ENCODE measurements around the gene ZNF888. TPM values are rescaled to one million over a fixed set of nuclear protein-coding genes. Genes with fewer than 3 reads are reported as not detected.
"Not testable (repeated sequence)": the region's sequence is repeated elsewhere in the genome, so short reads cannot be mapped to it uniquely, and the experiment has no call there.

ZNF888 gene
- total and polyA plus RNA-seq, 2 experiments from 2014 or later = 1.1 to 7.3 TPM

- H3K27me3 ChIP-seq; H3K36me3 ChIP-seq; H3K27ac ChIP-seq; H3K4me1 ChIP-seq (ENCODE audit: low read depth); H3K9me3 ChIP-seq (ENCODE audit: low read depth): not testable (repeated sequence)
- peak; percentile 58 to 65 for DNase-seq (ENCODE audit: low read depth in 1 of 2, low spot score in 1 of 2)
- peak; percentile 8 for TF ChIP-seq CTCF (IDR thresholded peaks at IDR 0.05; ENCODE audit: low read depth, low read length)
- peak within 1 kb of the TSS; percentile 95 for H3K4me3 ChIP-seq
Observed at GRCh38 chr19:52857378-52858191, 65.6 kb downstream of the ZNF888 start, which contains the start of gene ZNF468. Gene ZNF468, minus strand, starts transcription at chr19:52857619. Its CDS starts 3,347 bp downstream, at chr19:52854272.

DNA sequence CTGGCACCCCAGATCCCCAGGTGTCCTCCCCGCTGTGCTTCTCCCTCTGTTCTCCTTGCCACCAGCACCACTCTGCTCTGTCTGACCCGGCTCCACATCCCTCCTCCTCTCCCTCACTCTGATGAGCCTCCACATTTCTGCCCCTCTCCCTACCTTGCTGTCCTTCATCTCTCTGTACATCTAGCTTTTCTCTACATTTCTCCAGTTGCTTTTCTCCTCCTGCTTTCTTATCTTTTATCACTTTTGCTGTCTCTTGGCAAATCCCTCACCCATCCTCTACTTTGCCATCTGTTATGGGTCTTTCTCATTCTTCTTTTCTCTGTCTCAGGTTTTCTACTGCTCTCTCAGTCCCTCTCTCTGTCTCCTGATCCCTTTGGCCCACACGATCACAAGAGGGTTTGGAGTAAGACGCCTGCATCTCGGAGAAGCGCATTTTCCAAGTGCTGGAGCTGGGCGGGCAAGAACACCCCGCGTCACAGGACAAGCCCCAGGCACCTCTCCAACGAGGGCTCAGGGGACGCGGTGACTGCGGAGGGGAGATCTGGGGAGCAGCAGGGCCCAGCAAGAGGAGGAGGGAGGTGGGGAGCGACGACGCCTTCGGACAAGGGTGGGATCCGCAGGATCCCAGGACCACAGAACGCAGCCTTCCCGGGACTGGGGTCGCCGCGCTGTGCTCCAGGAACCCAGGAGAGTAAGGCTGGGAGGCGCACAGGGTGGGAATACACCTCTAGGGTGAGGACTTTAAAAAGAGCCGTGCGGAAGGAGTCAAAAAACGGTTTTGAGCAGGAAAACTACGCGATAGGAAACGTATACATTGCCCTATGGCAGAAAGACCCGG, 66.5 kb downstream of the ZNF888 start:
- DNase-seq (ENCODE audit: low read depth in 1 of 2, low spot score in 1 of 2) = peak; percentile 15 to 21

More for the DNA sequence above, 66.5 kb downstream of the ZNF888 start:
- peak overlapping the region; percentile 95 for H3K4me3 ChIP-seq
- not testable (repeated sequence) for H3K36me3 ChIP-seq; H3K27ac ChIP-seq; H3K4me1 ChIP-seq (ENCODE audit: low read depth); H3K27me3 ChIP-seq; H3K9me3 ChIP-seq (ENCODE audit: low read depth)

Other genes with a start within 250 kb of the ZNF888 start
- 5.8 and 12.4 TPM in 2 replicates for gene ZNF611, start 188.4 kb downstream of the ZNF888 start, total RNA-seq
- gene ZNF611, start 188.4 kb downstream of the ZNF888 start, polyA plus RNA-seq = 10.4 and 15.4 TPM in 2 replicates
- 1.6 and 2.0 TPM in 2 replicates for gene ZNF600, start 136.6 kb downstream of the ZNF888 start, total RNA-seq
- 2.1 and 2.3 TPM in 2 replicates for gene ZNF600, start 136.6 kb downstream of the ZNF888 start, polyA plus RNA-seq
- gene ZNF28, start 101.8 kb downstream of the ZNF888 start, total RNA-seq = 9.7 and 11.6 TPM in 2 replicates
- gene ZNF28, start 101.8 kb downstream of the ZNF888 start, polyA plus RNA-seq = 11.7 and 13.4 TPM in 2 replicates
- 19.9 and 23.0 TPM in 2 replicates for gene ZNF468, start 65.8 kb downstream of the ZNF888 start, total RNA-seq
- 14.0 and 19.5 TPM in 2 replicates for gene ZNF468, start 65.8 kb downstream of the ZNF888 start, polyA plus RNA-seq
- 55.0 and 56.3 TPM in 2 replicates for gene ZNF320, start 25.8 kb downstream of the ZNF888 start, total RNA-seq
- gene ZNF320, start 25.8 kb downstream of the ZNF888 start, polyA plus RNA-seq = 17.8 and 19.7 TPM in 2 replicates
- 11.7 TPM in 2 replicates for gene ZNF816, start 39.5 kb upstream of the ZNF888 start, total RNA-seq
- gene ZNF816, start 39.5 kb upstream of the ZNF888 start, polyA plus RNA-seq = 7.0 and 8.6 TPM in 2 replicates
- not detected in 2 replicates for gene ERVV-1, start 90.5 kb upstream of the ZNF888 start, total RNA-seq
- 0.57 TPM in 1 of 2 replicates, not detected in the other for gene ERVV-1, start 90.5 kb upstream of the ZNF888 start, polyA plus RNA-seq
- 0.06 and 0.14 TPM in 2 replicates for gene ERVV-2, start 121.3 kb upstream of the ZNF888 start, total RNA-seq
- 0.91 TPM in 1 of 2 replicates, not detected in the other for gene ERVV-2, start 121.3 kb upstream of the ZNF888 start, polyA plus RNA-seq
- gene ZNF160, start 180.0 kb upstream of the ZNF888 start, total RNA-seq = 56.3 and 110 TPM in 2 replicates
- gene ZNF160, start 180.0 kb upstream of the ZNF888 start, polyA plus RNA-seq = 53.8 and 83.5 TPM in 2 replicates
- 11.9 and 17.0 TPM in 2 replicates for gene ZNF415, start 209.5 kb upstream of the ZNF888 start, total RNA-seq
- 11.8 and 22.9 TPM in 2 replicates for gene ZNF415, start 209.5 kb upstream of the ZNF888 start, polyA plus RNA-seq
- gene ZNF347, start 235.6 kb upstream of the ZNF888 start, total RNA-seq = 2.9 and 5.8 TPM in 2 replicates
- 1.9 and 5.8 TPM in 2 replicates for gene ZNF347, start 235.6 kb upstream of the ZNF888 start, polyA plus RNA-seq

All from cardiac muscle cell (in vitro differentiated cells and primary cell).